CD4-positive, alpha-beta T cell treated with Interferon gamma for 1 hour (primary cell): ENCODE results near the gene CDC25A.
"Not testable (repeated sequence)": the region's sequence is repeated elsewhere in the genome, so short reads cannot be mapped to it uniquely, and the experiment has no call there.

ENCODE experiments used
- DNase-seq: peaks from one replicate; pipeline ENCODE4 v3.0.0-alpha.2; 2020

The CDC25A gene

GRCh38 chr3:48188266-48189201, at the start of gene CDC25A:
TSS of gene CDC25A (minus strand) at chr3:48188417. CDS start at chr3:48187947, 470 bp downstream.
- DNase-seq, result peak; percentile 98

GRCh38 chr3:48236531-48236930, 48.3 kb upstream of the CDC25A start:
- DNase-seq, result no peak

GRCh38 chr3:48233542-48233941, 45.3 kb upstream of the CDC25A start:
- no peak for DNase-seq

- peak; percentile 53 for DNase-seq
These were observed 44.5 kb upstream of the CDC25A start for GRCh38 chr3:48232734-48233133.

GRCh38 chr3:48232232-48232631, 44.0 kb upstream of the CDC25A start:
- no peak for DNase-seq

GRCh38 chr3:48226939-48227338, 38.7 kb upstream of the CDC25A start:
- DNase-seq, result no peak

- DNase-seq, result no peak
These were observed 37.4 kb upstream of the CDC25A start for GRCh38 chr3:48225587-48225986.

- peak; percentile 79 for DNase-seq
These were observed 34.6 kb upstream of the CDC25A start, which contains the start of gene CAMP for GRCh38 chr3:48222616-48223513. TSS of gene CAMP (plus strand) at chr3:48223495. CDS start at chr3:48223512, 17 bp downstream.

GRCh38 chr3:48220746-48221145, 32.5 kb upstream of the CDC25A start:
- DNase-seq, result no peak

- no peak for DNase-seq
These were observed 31.3 kb upstream of the CDC25A start for GRCh38 chr3:48219543-48219942.

- no peak for DNase-seq
These were observed 30.3 kb upstream of the CDC25A start for GRCh38 chr3:48218537-48218936.

GRCh38 chr3:48217449-48217848, 29.2 kb upstream of the CDC25A start:
- no peak for DNase-seq

GRCh38 chr3:48215876-48216275, 27.7 kb upstream of the CDC25A start:
- no peak for DNase-seq

GRCh38 chr3:48215466-48215865, 27.2 kb upstream of the CDC25A start:
- no peak for DNase-seq

- DNase-seq, result no peak
These were observed 26.8 kb upstream of the CDC25A start for GRCh38 chr3:48215019-48215418.

GRCh38 chr3:48214225-48214624, 26.0 kb upstream of the CDC25A start:
- no peak for DNase-seq

- DNase-seq, result not testable (repeated sequence)
These were observed 23.6 kb upstream of the CDC25A start for GRCh38 chr3:48211776-48212175.

GRCh38 chr3:48210534-48210933, 22.3 kb upstream of the CDC25A start:
- not testable (repeated sequence) for DNase-seq

- no peak for DNase-seq
These were observed 21.2 kb upstream of the CDC25A start for GRCh38 chr3:48209445-48209844.

- no peak for DNase-seq
These were observed 19.9 kb upstream of the CDC25A start for GRCh38 chr3:48208076-48208475.

GRCh38 chr3:48202632-48203031, 14.4 kb upstream of the CDC25A start:
- no peak for DNase-seq

GRCh38 chr3:48199117-48199516, 10.9 kb upstream of the CDC25A start:
- DNase-seq, result no peak

- no peak for DNase-seq
These were observed 8.4 kb upstream of the CDC25A start for GRCh38 chr3:48196611-48197010.
